NCI-H1436 (cell line): Measurements from ENCODE around the gene CMPK2.

ENCODE experiments used
- DNase-seq: peaks from one replicate; lab custom pipeline; 2025; lab: John Stamatoyannopoulos, UW

CMPK2 gene

GRCh38 chr2:6810961-6811360, 54.7 kb downstream of the CMPK2 start:
- no peak for DNase-seq

- no peak for DNase-seq
These were observed 57.3 kb downstream of the CMPK2 start for GRCh38 chr2:6808426-6808825.

- no peak for DNase-seq
These were observed 59.1 kb downstream of the CMPK2 start for GRCh38 chr2:6806604-6807003.

GRCh38 chr2:6800553-6800952, 65.2 kb downstream of the CMPK2 start:
- no peak for DNase-seq
